Sigmoid colon (tissue), 4 donors: ENCODE data around the gene ARL11.

Source experiments
- CTCF ChIP-seq, 4 experiments: fragments of 450-650 bp in 3 of 4; fragments of 200-600 bp in 1 of 4; IDR thresholded peaks; one replicate each; pipeline ENCODE4 v1.5.1; 2016 to 2019; ENCODE audit warnings: antibody characterized with exemption in 4 of 4, mild to moderate bottlenecking in 3 of 4, moderate library complexity in 2 of 4
- EP300 ChIP-seq, 4 donors: sonication (generic); formaldehyde crosslinking; IDR thresholded peaks; one replicate each; pipeline ENCODE4 v1.6.1; 2017; ENCODE audit warnings: antibody characterized with exemption in 4 of 4
- POLR2A ChIP-seq, 2 donors: fragments of 450-650 bp; IDR thresholded peaks; one replicate each; pipeline ENCODE4 v1.6.1; 2016; ENCODE audit warnings: antibody characterized with exemption in 2 of 2, mild to moderate bottlenecking in 2 of 2, moderate library complexity in 2 of 2
- POLR2AphosphoS5 ChIP-seq, 4 donors: sonication (generic); formaldehyde crosslinking; IDR thresholded peaks; one replicate each; pipeline ENCODE4 v1.6.1; 2017; ENCODE audit warnings: antibody characterized with exemption in 4 of 4

DNA sequence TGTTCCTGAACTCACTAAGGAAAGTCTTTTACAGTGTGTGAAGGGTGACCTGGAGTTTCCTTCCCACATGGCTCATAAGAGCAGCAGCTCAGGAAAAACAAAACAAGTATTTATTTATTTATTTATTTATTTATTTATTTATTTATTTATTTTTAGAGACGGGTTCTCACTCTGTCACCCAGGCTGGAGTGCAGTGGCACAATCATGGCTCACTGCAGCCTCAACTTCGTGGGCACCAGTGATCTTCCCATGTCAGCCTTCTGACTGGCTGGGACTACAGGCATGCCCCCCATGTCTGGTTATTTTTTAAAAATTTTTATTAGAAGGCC, 10.4 kb downstream of the ARL11 start:
- TF ChIP-seq CTCF (IDR thresholded peaks at IDR 0.05) = no peak
- TF ChIP-seq POLR2A (IDR thresholded peaks at IDR 0.05) = no peak
- TF ChIP-seq POLR2AphosphoS5 (IDR thresholded peaks at IDR 0.05) = no peak
- no peak for TF ChIP-seq EP300 (IDR thresholded peaks at IDR 0.05)
